Measurements from ENCODE around the gene SIRT1.
"Not testable (repeated sequence)": the region's sequence is repeated elsewhere in the genome, so short reads cannot be mapped to it uniquely, and the experiment has no call there.

SIRT1 gene

GRCh38 chr10:67877421-67877820 lies 7.0 kb upstream of the SIRT1 start:
- DNase-seq (ENCODE audit: low spot score), result not testable (repeated sequence)

- no peak for DNase-seq (ENCODE audit: low spot score)
Measured at GRCh38 chr10:67878133-67878532, 6.3 kb upstream of the SIRT1 start.

GRCh38 chr10:67883710-67884312 lies 645 bp upstream of the SIRT1 start:
- no peak for DNase-seq (ENCODE audit: low spot score)

- DNase-seq (ENCODE audit: low spot score), result peak; percentile 80
Measured at GRCh38 chr10:67884842-67885670, 600 bp downstream of the SIRT1 start.

- DNase-seq (ENCODE audit: low spot score), result no peak
Measured at GRCh38 chr10:67893637-67894036, 9.2 kb downstream of the SIRT1 start.

GRCh38 chr10:67903581-67903980 lies 19.1 kb downstream of the SIRT1 start:
- DNase-seq (ENCODE audit: low spot score), result no peak

GRCh38 chr10:67912331-67912946 lies 28.0 kb downstream of the SIRT1 start:
- no peak for DNase-seq (ENCODE audit: low spot score)

- DNase-seq (ENCODE audit: low spot score), result no peak
Measured at GRCh38 chr10:67914777-67915340, 30.4 kb downstream of the SIRT1 start.

GRCh38 chr10:67917169-67917568 lies 32.7 kb downstream of the SIRT1 start:
- DNase-seq (ENCODE audit: low spot score), result no peak

GRCh38 chr10:67917679-67918078 lies 33.2 kb downstream of the SIRT1 start:
- DNase-seq (ENCODE audit: low spot score), result no peak

- DNase-seq (ENCODE audit: low spot score), result no peak
Measured at GRCh38 chr10:67921065-67921464, 36.6 kb downstream of the SIRT1 start.

GRCh38 chr10:67923551-67923950 lies 39.1 kb downstream of the SIRT1 start:
- no peak for DNase-seq (ENCODE audit: low spot score)

- no peak for DNase-seq (ENCODE audit: low spot score)
Measured at GRCh38 chr10:67924136-67924535, 39.7 kb downstream of the SIRT1 start.

GRCh38 chr10:67925449-67926005 lies 41.1 kb downstream of the SIRT1 start:
- DNase-seq (ENCODE audit: low spot score), result no peak

- no peak for DNase-seq (ENCODE audit: low spot score)
Measured at GRCh38 chr10:67926951-67927350, 42.5 kb downstream of the SIRT1 start.

GRCh38 chr10:67933199-67933598 lies 48.7 kb downstream of the SIRT1 start:
- no peak for DNase-seq (ENCODE audit: low spot score)

- DNase-seq (ENCODE audit: low spot score), result no peak
Measured at GRCh38 chr10:67934336-67934735, 49.9 kb downstream of the SIRT1 start.

- no peak for DNase-seq (ENCODE audit: low spot score)
Measured at GRCh38 chr10:67935223-67935622, 50.8 kb downstream of the SIRT1 start.

- no peak for DNase-seq (ENCODE audit: low spot score)
Measured at GRCh38 chr10:67936416-67936815, 52.0 kb downstream of the SIRT1 start.

- DNase-seq (ENCODE audit: low spot score), result no peak
Measured at GRCh38 chr10:67943917-67944316, 59.5 kb downstream of the SIRT1 start.

GRCh38 chr10:67955614-67956013 lies 71.2 kb downstream of the SIRT1 start:
- DNase-seq (ENCODE audit: low spot score), result no peak

- no peak for DNase-seq (ENCODE audit: low spot score)
Measured at GRCh38 chr10:67959839-67960476, 75.5 kb downstream of the SIRT1 start.
